ENCODE results near the gene NBPF26. TPM values are rescaled to one million over a fixed set of nuclear protein-coding genes. Genes with fewer than 3 reads are reported as not detected.

NBPF26 gene
- total RNA-seq (ENCODE audit: low replicate concordance) = 24.4 and 42.1 TPM in 2 replicates

DNA sequence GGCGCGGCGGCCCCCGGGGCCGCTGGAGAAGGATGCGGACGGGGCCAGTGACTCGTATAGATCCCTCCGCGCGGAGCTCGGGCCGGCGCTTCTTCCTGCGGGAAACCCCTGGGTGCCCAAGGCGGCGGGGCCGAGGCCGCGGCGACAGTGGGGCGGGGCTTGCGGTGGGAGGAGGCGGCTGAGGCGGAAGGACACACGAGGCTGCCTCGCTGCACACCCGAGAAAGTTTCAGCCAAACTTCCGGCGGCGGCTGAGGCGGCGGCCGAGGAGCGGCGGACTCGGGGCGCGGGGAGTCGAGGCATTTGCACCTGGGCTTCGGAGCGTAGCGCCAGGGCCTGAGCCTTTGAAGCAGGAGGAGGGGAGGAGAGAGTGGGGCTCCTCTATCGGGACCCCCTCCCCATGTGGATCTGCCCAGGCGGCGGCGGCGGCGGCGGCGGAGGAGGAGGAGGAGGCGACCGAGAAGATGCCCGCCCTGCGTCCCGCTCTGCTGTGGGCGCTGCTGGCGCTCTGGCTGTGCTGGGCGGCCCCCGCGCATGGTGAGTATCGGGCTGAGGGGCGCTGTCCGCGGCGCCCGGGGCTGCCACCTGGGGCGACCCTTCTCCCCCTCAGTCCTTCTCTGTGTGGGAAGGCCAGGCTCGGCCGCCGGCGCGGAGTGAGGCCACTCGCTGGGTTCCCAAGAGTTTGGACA is at the start of gene NBPF26:
Gene NBPF26 (plus strand): TSS at position 231 of the 688 bp plus-strand sequence.

Other genes starting within 250 kb of the NBPF26 start
- not detected in 2 replicates for gene PPIAL4A, start 165.8 kb downstream of the NBPF26 start, total RNA-seq (ENCODE audit: low replicate concordance)

Measured in smooth muscle cell of the coronary artery (primary cell).